DND-41 (cell line): ENCODE measurements around the gene IRF5.

ENCODE experiments used
- EZH2 ChIP-seq: IDR thresholded peaks from 3 replicates; pipeline ENCODE4 v1.6.1; 2012; ENCODE audit warnings: borderline replicate concordance, low read depth, mild to moderate bottlenecking, moderate library complexity, low read length, inconsistent platforms; ENCODE audit not compliant: severe bottlenecking
- TF ChIP-seq, protein P1 (sequence below): IDR thresholded peaks from 2 replicates; pipeline ENCODE4 v1.5.1; 2012; ENCODE audit warnings: borderline replicate concordance, low read length, moderate library complexity, mild to moderate bottlenecking; ENCODE audit not compliant: poor library complexity, severe bottlenecking; ENCODE audit errors: extremely low read depth

DNA sequence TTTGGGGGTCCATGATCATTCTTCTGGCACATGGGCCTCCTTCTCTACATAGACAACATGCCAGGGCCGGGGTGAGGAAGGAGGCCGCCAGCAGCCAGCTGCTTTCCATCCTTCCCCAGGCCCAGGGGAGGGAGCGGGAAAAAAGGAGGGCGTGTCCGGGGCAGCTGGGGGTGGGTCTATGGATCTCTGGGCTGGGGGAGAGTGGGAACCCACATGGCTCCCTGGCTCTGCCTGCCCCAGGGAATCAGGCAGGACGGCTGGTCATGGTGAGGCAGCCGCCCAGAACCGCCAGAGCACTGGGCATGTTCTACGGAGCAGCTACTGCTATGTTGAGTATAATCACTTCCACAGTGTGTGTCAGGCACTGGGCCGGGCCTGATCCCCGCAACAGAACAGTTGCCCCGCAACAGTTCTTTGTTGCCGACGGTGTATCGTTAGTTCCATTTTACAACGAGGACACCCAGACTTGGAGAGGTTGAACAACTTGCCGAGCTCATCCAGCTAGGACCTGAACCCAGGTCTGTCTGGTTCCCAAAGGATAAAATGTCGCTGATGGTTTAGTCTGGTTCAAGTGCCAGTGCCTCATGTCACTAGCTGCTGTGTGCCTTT, 6.4 kb upstream of the IRF5 start:
- TF ChIP-seq, protein P1, sequence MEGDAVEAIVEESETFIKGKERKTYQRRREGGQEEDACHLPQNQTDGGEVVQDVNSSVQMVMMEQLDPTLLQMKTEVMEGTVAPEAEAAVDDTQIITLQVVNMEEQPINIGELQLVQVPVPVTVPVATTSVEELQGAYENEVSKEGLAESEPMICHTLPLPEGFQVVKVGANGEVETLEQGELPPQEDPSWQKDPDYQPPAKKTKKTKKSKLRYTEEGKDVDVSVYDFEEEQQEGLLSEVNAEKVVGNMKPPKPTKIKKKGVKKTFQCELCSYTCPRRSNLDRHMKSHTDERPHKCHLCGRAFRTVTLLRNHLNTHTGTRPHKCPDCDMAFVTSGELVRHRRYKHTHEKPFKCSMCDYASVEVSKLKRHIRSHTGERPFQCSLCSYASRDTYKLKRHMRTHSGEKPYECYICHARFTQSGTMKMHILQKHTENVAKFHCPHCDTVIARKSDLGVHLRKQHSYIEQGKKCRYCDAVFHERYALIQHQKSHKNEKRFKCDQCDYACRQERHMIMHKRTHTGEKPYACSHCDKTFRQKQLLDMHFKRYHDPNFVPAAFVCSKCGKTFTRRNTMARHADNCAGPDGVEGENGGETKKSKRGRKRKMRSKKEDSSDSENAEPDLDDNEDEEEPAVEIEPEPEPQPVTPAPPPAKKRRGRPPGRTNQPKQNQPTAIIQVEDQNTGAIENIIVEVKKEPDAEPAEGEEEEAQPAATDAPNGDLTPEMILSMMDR, result no peak
- no peak for TF ChIP-seq EZH2
